ES-I3 (cell line): ENCODE results near the gene ANKRD29.

Experiments
- H3K36me3 ChIP-seq: 2 replicates; pipeline ENCODE4 v1.6.1; 2013; ENCODE audit warnings: mild to moderate bottlenecking, low read length, control low read depth, moderate library complexity; ENCODE audit not compliant: insufficient read depth
- H3K4me1 ChIP-seq: 2 replicates; pipeline ENCODE4 v1.6.1; 2013; ENCODE audit warnings: mild to moderate bottlenecking, control low read depth, low read length; ENCODE audit not compliant: insufficient read depth
- H3K9ac ChIP-seq: 2 replicates; pipeline ENCODE4 v1.6.1; 2013; ENCODE audit warnings: low read depth, mild to moderate bottlenecking, low read length, moderate library complexity
- H3K9me3 ChIP-seq: 2 replicates; pipeline ENCODE4 v1.6.1; 2013; ENCODE audit warnings: mild to moderate bottlenecking, low read length, moderate library complexity; ENCODE audit not compliant: control insufficient read depth, insufficient read depth

The ANKRD29 gene

GRCh38 chr18:23694637-23695430 lies 32.1 kb upstream of the ANKRD29 start:
- no peaks in the 10 kb centered on the region for H3K9me3 ChIP-seq
- peaks cover 5% of the 10 kb centered on the region; the same call in 1 of the 2 replicates for H3K4me1 ChIP-seq
- no peaks in the 10 kb centered on the region for H3K36me3 ChIP-seq
- H3K9ac ChIP-seq: no peak overlapping the region

DNA sequence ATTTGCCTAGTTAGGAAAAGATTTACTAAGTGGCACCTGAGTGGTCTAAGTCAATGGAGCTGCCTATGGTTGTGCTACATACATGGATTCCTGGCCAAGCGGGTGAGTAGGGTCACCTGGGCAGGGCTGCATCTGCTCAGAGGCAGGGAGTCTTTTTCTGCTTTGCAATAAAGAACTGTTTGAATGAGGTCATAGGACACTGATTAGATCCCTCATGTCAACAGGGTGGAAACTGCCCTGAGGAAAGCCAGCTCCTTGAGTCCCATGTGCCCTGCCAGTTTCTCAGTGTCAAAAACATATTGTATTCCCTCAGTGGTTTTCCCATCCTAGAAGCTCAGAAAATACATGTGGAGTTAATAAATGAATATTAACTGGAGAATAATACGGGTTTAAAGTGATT lies 31.1 kb upstream of the ANKRD29 start:
- H3K4me1 ChIP-seq: peaks cover 5% of the 10 kb centered on the region; the same call in 1 of the 2 replicates
- H3K9ac ChIP-seq: no peak overlapping the region
- no peaks in the 10 kb centered on the region for H3K9me3 ChIP-seq
- H3K36me3 ChIP-seq: no peaks in the 10 kb centered on the region

DNA sequence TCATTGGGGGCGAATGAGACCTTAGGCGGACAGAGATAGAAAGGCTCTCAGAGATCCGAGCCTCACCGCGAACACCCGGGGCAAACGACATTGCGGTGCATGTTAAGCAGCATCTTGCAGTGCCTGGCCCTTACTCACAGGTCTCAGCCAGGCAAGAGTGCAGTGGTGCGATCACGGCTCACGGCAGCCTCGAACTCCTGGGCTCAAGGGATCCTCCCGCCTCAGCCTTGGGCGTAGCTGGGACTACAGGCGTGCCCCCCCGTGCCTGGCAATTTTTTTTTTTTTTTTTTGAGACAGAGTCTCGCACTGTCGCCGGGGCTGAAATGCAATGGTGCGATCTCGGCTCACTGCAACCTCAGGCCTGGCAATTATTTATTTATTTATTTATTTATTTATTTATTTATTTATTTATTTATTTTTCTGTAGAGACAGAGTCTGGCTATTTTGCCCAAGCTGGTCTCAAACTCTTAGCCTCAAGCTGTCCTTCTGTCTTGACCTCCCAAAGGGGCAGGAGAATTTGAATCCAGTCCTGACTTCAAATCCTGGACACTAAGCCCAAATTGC lies 27.9 kb upstream of the ANKRD29 start:
- Histone ChIP-seq H3K9ac (peak overlapping the region; percentile 75; the same call in 1 of the 2 replicates), H3K4me1 (peaks cover 5% of the 10 kb centered on the region; the same call in 1 of the 2 replicates), H3K36me3 (no peaks in the 10 kb centered on the region)

GRCh38 chr18:23689616-23690504 lies 27.1 kb upstream of the ANKRD29 start:
- Histone ChIP-seq H3K36me3 (no peaks in the 10 kb centered on the region), H3K9me3 (no peaks in the 10 kb centered on the region), H3K9ac (peak overlapping the region; percentile 75), H3K4me1 (no peaks in the 10 kb centered on the region; the same call in 1 of the 2 replicates)

More for the DNA sequence above, 27.9 kb upstream of the ANKRD29 start:
- H3K9me3 ChIP-seq: no peaks in the 10 kb centered on the region

DNA sequence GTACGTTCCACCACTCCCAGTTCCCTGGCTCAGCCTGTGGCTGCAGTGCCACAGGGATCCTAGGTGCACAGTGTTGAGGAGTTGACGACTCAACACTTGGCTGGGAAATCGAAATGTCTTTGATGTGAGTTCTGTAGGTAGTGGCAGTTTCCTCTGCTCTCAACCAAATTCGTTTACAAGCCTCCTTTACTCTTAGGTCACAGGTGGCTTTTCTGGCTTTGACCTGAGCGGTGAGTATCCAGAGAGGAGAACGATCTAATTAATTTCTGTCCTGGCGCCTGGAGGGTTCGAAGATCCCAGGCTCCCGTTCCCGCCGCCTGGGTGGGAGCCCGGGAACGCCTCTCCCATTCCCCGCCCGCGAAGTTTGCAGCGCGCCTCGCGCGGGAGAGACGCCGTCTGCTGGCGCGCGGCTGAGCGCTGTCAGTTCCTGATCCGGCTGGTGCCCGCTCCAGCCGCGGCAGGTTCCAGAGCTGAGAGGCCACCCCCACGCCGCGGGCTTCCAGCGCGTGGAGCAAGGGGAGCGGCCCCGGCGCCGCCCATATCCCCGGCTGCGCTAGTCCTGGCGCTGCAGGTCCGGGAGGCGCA lies 26.4 kb upstream of the ANKRD29 start, which contains the start of gene LAMA3:
LAMA3 (plus strand) TSS at position 423 of the 585 bp plus-strand sequence. CDS start 231 bp downstream, outside the sequence.
- Histone ChIP-seq H3K9ac (peak within 1 kb of the TSS; percentile 75), H3K4me1 (no peaks in the 10 kb centered on the region; the same call in 1 of the 2 replicates), H3K36me3 (no peaks in the 10 kb centered on the region), H3K9me3 (no peaks in the 10 kb centered on the region)

- Histone ChIP-seq H3K4me1 (no peaks in the 10 kb centered on the region; the same call in 1 of the 2 replicates), H3K9ac (peak overlapping the region; percentile 75; the same call in 1 of the 2 replicates), H3K36me3 (no peaks in the 10 kb centered on the region), H3K9me3 (no peaks in the 10 kb centered on the region)
Measured at GRCh38 chr18:23688528-23688927, 25.8 kb upstream of the ANKRD29 start.

- no peaks in the 10 kb centered on the region for H3K9me3 ChIP-seq
- no peaks in the 10 kb centered on the region for H3K36me3 ChIP-seq
- H3K4me1 ChIP-seq: no peaks in the 10 kb centered on the region; the same call in 1 of the 2 replicates
- H3K9ac ChIP-seq: no peak overlapping the region
Measured at GRCh38 chr18:23684515-23685197, 21.9 kb upstream of the ANKRD29 start.

DNA sequence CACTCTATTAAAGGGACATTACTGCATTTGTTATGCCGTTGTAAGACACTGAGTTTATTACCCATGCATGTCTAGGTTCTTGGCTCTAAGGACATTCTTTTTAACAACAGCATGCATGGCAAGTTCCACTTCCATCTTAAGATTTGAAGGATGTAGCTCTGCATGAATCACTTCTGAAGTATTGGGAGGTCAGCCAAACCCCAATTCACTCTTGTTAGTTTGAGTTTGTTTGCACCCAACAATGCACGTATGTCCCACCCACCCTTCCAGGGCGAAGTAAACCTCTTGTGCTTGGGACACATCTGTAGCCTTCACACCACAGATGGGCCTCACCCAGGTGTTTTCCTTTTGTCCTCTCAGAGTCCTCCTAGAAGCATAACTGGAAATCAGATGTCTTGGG lies 21.0 kb upstream of the ANKRD29 start:
- Histone ChIP-seq H3K4me1 (no peaks in the 10 kb centered on the region), H3K36me3 (no peaks in the 10 kb centered on the region), H3K9ac (no peak overlapping the region), H3K9me3 (no peaks in the 10 kb centered on the region)

DNA sequence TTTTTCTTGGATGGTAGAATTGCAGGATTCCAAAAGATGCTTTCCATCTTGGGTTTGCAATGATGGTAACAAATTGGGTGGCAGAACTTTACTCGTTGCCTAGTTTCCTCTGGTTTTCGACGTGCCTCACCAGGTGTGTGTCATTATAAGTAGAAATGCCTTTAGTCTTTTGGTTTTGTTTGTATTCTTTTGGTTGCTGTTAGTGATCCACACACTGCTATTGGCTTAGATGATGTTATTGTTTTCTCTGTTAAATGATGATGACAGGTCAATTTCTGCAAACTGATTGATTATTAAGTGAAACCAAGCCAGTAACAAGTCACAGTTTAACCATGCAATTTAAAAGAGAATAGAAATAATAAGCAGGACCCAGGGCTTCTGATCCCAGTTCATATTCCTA lies 20.4 kb upstream of the ANKRD29 start:
- Histone ChIP-seq H3K36me3 (no peaks in the 10 kb centered on the region), H3K4me1 (no peaks in the 10 kb centered on the region), H3K9me3 (no peaks in the 10 kb centered on the region), H3K9ac (no peak overlapping the region)

- no peak overlapping the region for H3K9ac ChIP-seq
- no peaks in the 10 kb centered on the region for H3K4me1 ChIP-seq
- H3K36me3 ChIP-seq: no peaks in the 10 kb centered on the region
- H3K9me3 ChIP-seq: no peaks in the 10 kb centered on the region
Measured at GRCh38 chr18:23682472-23682871, 19.8 kb upstream of the ANKRD29 start.

GRCh38 chr18:23682045-23682444 lies 19.3 kb upstream of the ANKRD29 start:
- Histone ChIP-seq H3K9me3 (no peaks in the 10 kb centered on the region), H3K4me1 (no peaks in the 10 kb centered on the region), H3K9ac (no peak overlapping the region), H3K36me3 (no peaks in the 10 kb centered on the region)

DNA sequence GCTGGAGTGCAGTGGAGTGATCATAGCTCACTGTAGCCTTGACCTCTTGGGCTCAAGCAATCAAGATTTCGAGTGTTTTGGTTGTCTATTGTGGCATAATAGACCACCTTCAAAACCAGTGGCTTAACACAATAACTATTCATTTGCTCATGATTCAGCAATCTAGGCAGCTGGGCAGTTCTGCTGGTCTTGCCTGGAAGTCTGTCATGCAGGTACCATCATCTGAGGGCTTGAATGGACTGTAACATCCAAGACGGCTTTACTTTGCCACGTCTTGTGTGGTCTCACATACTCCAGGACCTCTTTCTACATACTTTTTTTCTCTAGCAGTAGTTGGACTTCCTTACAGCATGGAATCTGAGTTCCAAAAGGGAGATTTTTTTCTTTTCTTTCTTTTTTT lies 13.2 kb upstream of the ANKRD29 start:
- no peaks in the 10 kb centered on the region for H3K4me1 ChIP-seq
- H3K9ac ChIP-seq: no peak overlapping the region
- no peaks in the 10 kb centered on the region for H3K9me3 ChIP-seq
- H3K36me3 ChIP-seq: no peaks in the 10 kb centered on the region

- H3K36me3 ChIP-seq: no peaks in the 10 kb centered on the region
- H3K4me1 ChIP-seq: no peaks in the 10 kb centered on the region
- H3K9me3 ChIP-seq: no peaks in the 10 kb centered on the region
- no peak overlapping the region for H3K9ac ChIP-seq
Measured at GRCh38 chr18:23675236-23675635, 12.5 kb upstream of the ANKRD29 start.
